GM19397 (cell line): Measurements from ENCODE around the gene TELO2.
"Not testable (repeated sequence)": the region's sequence is repeated elsewhere in the genome, so short reads cannot be mapped to it uniquely, and the experiment has no call there.

Source experiments
- ATAC-seq: cut with Tn5 transposase; IDR thresholded peaks from one replicate; pipeline ENCODE4 v1.9.1; 2021; ENCODE audit warnings: mild to moderate bottlenecking, moderate library complexity; ENCODE audit not compliant: unreplicated experiment

The TELO2 gene

GRCh38 chr16:1457489-1458245 is 35.5 kb upstream of the TELO2 start:
- ATAC-seq = no peak

- no peak for ATAC-seq
Measured at GRCh38 chr16:1458336-1458976, 34.7 kb upstream of the TELO2 start.

GRCh38 chr16:1458977-1459341 is 34.2 kb upstream of the TELO2 start:
- no peak for ATAC-seq

GRCh38 chr16:1459967-1460366 is 33.2 kb upstream of the TELO2 start:
- ATAC-seq = no peak

- no peak for ATAC-seq
Measured at GRCh38 chr16:1460602-1461138, 32.5 kb upstream of the TELO2 start.

GRCh38 chr16:1461146-1461545 is 32.0 kb upstream of the TELO2 start:
- no peak for ATAC-seq

GRCh38 chr16:1464196-1464893 is 28.8 kb upstream of the TELO2 start:
- ATAC-seq = no peak

GRCh38 chr16:1464894-1465566 is 28.1 kb upstream of the TELO2 start:
- ATAC-seq = no peak

- no peak for ATAC-seq
Measured at GRCh38 chr16:1465567-1465915, 27.6 kb upstream of the TELO2 start.

GRCh38 chr16:1466054-1466453 is 27.1 kb upstream of the TELO2 start:
- ATAC-seq = no peak

GRCh38 chr16:1466968-1467521 is 26.1 kb upstream of the TELO2 start:
- ATAC-seq = no peak

- no peak for ATAC-seq
Measured at GRCh38 chr16:1468426-1468810, 24.7 kb upstream of the TELO2 start.

- ATAC-seq = not testable (repeated sequence)
Measured at GRCh38 chr16:1469141-1469540, 24.0 kb upstream of the TELO2 start.

- no peak for ATAC-seq
Measured at GRCh38 chr16:1469693-1470201, 23.4 kb upstream of the TELO2 start.

GRCh38 chr16:1470481-1471251 is 22.5 kb upstream of the TELO2 start:
- no peak for ATAC-seq

GRCh38 chr16:1471569-1472194 is 21.5 kb upstream of the TELO2 start:
- ATAC-seq = no peak

- ATAC-seq = no peak
Measured at GRCh38 chr16:1472974-1473373, 20.2 kb upstream of the TELO2 start.

- no peak for ATAC-seq
Measured at GRCh38 chr16:1474082-1474795, 18.9 kb upstream of the TELO2 start.
